Measurements from ENCODE around the gene SERGEF.

Gene SERGEF

DNA sequence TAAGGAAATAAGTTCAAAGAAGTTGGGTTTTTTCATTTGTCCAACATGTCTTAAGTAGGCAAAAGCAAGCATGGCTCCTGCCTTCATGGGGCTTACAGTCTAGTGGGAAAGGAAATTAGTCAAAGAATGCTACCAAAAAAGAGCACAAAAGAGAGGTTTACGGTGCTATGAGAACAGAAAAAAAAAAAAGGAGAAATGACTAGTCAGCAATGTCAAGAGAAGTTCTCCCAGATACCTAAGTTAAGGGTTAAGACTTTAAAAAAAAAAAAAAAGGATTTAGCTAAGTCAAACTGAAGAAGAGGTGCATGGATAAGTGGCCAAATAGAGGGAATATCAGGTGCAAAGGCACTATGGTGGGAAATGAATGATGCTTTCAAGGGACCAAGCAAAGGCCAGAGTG, 29.3 kb downstream of the SERGEF start:
- no peak for DNase-seq (ENCODE audit: low spot score in 2 of 2)
- Mint-ChIP-seq H3K4me3 (no peak overlapping the region), H3K9me3 (no peaks in the 10 kb centered on the region), H3K36me3 (peaks cover 38% of the 10 kb centered on the region), H3K27ac (no peak overlapping the region), H3K4me1 (no peaks in the 10 kb centered on the region)
- ATAC-seq: no peak

DNA sequence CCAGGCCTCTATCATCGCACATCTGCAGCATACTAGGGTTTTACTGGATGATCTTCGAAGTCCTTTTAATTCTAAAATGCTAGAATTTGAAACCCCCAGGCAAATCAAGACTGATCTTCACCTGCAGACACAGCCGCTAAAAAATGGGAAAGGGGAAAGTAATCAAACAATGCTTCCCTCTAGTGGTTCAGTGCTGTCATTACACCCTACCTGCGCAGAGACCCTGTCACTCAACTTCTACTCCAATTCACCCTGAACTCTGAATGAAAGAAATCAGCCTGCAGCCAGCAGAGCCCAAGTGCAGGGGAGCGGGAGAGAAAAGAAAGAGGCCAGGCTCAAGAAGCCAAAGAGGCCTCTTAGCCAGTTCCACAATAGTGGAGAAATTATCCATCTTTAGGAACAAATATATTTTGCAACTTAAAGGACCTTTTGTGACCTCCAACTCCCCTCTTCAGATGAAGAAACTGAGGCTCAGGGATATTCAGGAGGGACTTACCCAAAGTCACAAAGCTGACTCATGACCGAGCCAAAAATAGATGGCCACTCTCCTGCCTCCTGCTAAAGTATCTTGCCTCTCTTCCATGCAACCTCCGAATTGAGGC, 33.0 kb downstream of the SERGEF start:
- ATAC-seq (peak; percentile 48), DNase-seq (ENCODE audit: low spot score in 2 of 2) (peak; percentile 10 to 52)
- Mint-ChIP-seq H3K36me3 (peaks cover 28% of the 10 kb centered on the region), H3K4me3 (no peak overlapping the region), H3K4me1 (no peaks in the 10 kb centered on the region), H3K9me3 (no peaks in the 10 kb centered on the region), H3K27ac (no peak overlapping the region)

DNA sequence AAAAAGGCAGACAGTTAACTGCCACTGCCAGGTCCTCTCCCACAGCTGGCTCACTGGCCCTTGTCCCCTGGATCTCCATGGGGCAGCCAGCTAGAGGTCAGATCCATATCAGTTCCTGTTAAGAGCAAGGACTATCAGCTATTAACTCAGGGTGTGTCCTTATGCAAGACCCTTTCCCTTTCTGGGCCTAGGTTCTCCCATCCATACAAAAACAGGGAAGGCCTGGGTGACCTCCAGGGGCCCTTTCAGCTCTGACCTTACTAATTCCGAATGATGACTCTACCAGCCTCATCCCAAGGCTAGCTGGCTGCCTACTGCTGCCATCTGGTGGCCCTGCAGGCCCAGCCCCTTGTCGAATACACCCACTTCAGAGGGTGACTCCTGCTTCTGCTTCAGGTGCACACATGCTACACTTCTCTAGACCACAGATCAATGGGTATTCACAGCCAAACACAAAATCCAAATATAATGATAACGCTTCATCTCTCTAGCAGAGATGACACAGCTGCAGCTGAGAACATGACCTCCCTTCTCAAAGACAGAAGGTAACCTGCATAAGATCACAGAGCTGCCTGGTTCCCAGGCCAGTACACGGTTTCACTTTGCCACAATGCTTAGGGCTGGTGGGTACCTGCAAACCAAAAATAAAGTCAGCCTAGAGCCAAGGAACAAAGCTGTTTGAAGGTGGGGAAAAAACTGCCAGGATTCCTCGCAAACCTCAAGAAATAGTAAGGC, 34.1 kb downstream of the SERGEF start:
- DNase-seq (ENCODE audit: low spot score in 2 of 2) (no peak), ATAC-seq (peak; percentile 36)
- Mint-ChIP-seq H3K9me3 (no peaks in the 10 kb centered on the region), H3K4me1 (no peaks in the 10 kb centered on the region), H3K4me3 (no peak overlapping the region), H3K36me3 (peaks cover 28% of the 10 kb centered on the region), H3K27ac (no peak overlapping the region)

DNA sequence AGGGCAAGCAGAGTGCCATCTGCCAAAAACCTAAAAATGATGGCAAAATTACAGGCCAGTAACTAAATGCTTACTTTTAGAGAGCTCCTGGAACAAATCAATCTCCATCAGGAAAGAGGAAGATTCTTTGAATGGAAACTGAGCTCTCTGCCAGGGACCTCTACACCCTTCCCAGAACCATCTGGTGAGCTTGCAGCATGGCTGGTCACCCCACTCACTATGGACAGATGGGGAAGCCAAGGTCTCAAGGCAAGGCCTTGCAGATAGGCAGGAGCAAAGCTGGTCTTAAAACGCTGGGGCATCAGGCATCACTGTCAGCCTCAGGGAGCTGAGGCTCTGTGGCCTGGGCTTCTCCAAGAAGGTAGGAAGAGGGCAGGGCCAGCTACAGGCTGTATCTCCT, 36.2 kb downstream of the SERGEF start:
- Mint-ChIP-seq H3K9me3 (no peaks in the 10 kb centered on the region), H3K36me3 (peaks cover 24% of the 10 kb centered on the region), H3K4me3 (no peak overlapping the region), H3K27ac (no peak overlapping the region), H3K4me1 (no peaks in the 10 kb centered on the region)
- ATAC-seq (no peak), DNase-seq (ENCODE audit: low spot score in 2 of 2) (no peak)

- Mint-ChIP-seq H3K4me1 (no peaks in the 10 kb centered on the region), H3K27ac (no peak overlapping the region), H3K4me3 (no peak overlapping the region), H3K9me3 (no peaks in the 10 kb centered on the region), H3K36me3 (peaks cover 20% of the 10 kb centered on the region)
- no peak for ATAC-seq
- no peak for DNase-seq (ENCODE audit: low spot score in 2 of 2)
These were observed 38.6 kb downstream of the SERGEF start for GRCh38 chr11:17974246-17974645.

DNA sequence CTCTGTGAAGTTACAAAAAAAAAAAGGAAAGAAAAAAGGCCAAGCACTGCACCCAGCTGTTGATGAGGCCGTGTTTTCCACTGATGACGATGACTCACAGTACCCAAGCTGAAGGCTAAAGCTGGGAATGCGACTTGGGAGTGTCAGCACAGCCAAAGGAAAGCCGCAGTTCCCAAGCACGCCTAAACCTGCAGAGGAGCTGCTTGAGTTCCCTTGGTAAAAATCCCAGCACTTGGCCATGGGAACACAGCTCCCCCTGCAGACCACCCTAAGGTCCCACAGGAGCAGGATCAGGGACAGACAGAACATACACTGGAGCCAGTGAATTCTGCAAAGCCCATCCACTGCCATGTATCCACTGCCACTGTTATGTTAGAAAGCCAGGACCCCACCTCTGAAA, 39.9 kb downstream of the SERGEF start:
- no peak overlapping the region for H3K4me3 Mint-ChIP-seq
- ATAC-seq (no peak), DNase-seq (ENCODE audit: low spot score in 2 of 2) (no peak)
- H3K9me3 Mint-ChIP-seq: no peaks in the 10 kb centered on the region
- H3K27ac Mint-ChIP-seq: no peak overlapping the region
- H3K4me1 Mint-ChIP-seq: no peaks in the 10 kb centered on the region
- H3K36me3 Mint-ChIP-seq: peaks cover 27% of the 10 kb centered on the region

DNA sequence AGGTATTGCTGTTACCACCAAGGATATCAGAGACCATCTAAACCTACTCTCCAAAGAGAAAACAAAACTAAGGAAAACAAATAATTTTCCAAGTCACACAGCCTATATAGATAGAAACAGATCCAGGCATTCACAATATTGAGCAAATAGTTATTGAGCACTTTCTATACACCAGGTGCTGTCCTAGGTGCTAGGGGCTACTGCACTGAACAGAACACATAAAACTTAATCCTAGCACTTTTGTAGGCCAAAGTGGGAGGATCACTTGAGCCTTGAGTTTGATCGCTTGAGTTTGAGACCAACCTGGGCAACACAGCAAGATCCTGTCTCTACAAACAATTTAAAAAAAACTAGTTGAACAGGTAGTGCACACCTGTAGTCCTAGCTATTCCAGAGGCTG, 44.6 kb downstream of the SERGEF start:
- no peak overlapping the region for H3K27ac Mint-ChIP-seq
- H3K4me3 Mint-ChIP-seq: no peak overlapping the region
- H3K36me3 Mint-ChIP-seq: peaks cover 23% of the 10 kb centered on the region
- ATAC-seq (no peak), DNase-seq (ENCODE audit: low spot score in 2 of 2) (no peak)
- no peaks in the 10 kb centered on the region for H3K9me3 Mint-ChIP-seq
- H3K4me1 Mint-ChIP-seq: peaks cover 19% of the 10 kb centered on the region

- Mint-ChIP-seq H3K36me3 (peaks cover 20% of the 10 kb centered on the region), H3K9me3 (no peaks in the 10 kb centered on the region), H3K4me1 (peaks cover 19% of the 10 kb centered on the region), H3K27ac (no peak overlapping the region), H3K4me3 (no peak overlapping the region)
- DNase-seq (ENCODE audit: low spot score in 2 of 2): no peak
- ATAC-seq: no peak
These were observed 45.2 kb downstream of the SERGEF start for GRCh38 chr11:17967661-17968060.

GRCh38 chr11:17960091-17960490, 52.8 kb downstream of the SERGEF start:
- Mint-ChIP-seq H3K4me3 (no peak overlapping the region), H3K27ac (no peak overlapping the region), H3K9me3 (no peaks in the 10 kb centered on the region), H3K36me3 (peaks cover 51% of the 10 kb centered on the region), H3K4me1 (peaks cover 10% of the 10 kb centered on the region)
- ATAC-seq (no peak), DNase-seq (ENCODE audit: low spot score in 2 of 2) (no peak)

DNA sequence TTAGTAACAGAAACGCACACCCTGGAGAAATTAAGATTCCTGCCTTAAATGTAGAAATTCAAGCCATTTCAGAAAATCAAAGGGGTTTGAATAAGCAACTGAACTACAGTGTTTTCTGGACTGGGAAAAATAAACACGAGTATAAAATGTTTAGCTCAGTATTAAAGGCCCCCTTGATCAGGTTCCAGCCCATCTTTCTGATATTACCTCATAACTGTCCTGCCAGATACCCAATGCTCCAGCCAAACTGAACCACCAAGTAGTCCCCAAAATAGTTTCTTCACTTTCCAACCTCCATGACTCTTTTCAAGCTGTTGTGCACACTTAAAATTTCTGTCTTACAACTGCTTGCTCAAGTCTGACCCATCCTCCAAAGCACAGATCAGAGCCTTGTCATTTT, 54.4 kb downstream of the SERGEF start:
- Mint-ChIP-seq H3K9me3 (no peaks in the 10 kb centered on the region), H3K4me1 (no peaks in the 10 kb centered on the region), H3K4me3 (no peak overlapping the region), H3K36me3 (peaks cover 51% of the 10 kb centered on the region), H3K27ac (peak overlapping the region; percentile 70)
- no peak for DNase-seq (ENCODE audit: low spot score in 2 of 2)
- no peak for ATAC-seq

- Mint-ChIP-seq H3K4me3 (no peak overlapping the region), H3K27ac (no peak overlapping the region), H3K36me3 (peaks cover 40% of the 10 kb centered on the region), H3K9me3 (no peaks in the 10 kb centered on the region), H3K4me1 (peaks cover 7% of the 10 kb centered on the region)
- ATAC-seq (no peak), DNase-seq (ENCODE audit: low spot score in 2 of 2) (no peak)
These were observed 58.2 kb downstream of the SERGEF start for GRCh38 chr11:17954395-17955252.

- Mint-ChIP-seq H3K9me3 (no peaks in the 10 kb centered on the region), H3K36me3 (peaks cover 33% of the 10 kb centered on the region), H3K4me1 (peaks cover 7% of the 10 kb centered on the region), H3K4me3 (no peak overlapping the region), H3K27ac (no peak overlapping the region)
- no peak for ATAC-seq
- DNase-seq (ENCODE audit: low spot score in 2 of 2): no peak
These were observed 60.4 kb downstream of the SERGEF start for GRCh38 chr11:17952487-17952886.

DNA sequence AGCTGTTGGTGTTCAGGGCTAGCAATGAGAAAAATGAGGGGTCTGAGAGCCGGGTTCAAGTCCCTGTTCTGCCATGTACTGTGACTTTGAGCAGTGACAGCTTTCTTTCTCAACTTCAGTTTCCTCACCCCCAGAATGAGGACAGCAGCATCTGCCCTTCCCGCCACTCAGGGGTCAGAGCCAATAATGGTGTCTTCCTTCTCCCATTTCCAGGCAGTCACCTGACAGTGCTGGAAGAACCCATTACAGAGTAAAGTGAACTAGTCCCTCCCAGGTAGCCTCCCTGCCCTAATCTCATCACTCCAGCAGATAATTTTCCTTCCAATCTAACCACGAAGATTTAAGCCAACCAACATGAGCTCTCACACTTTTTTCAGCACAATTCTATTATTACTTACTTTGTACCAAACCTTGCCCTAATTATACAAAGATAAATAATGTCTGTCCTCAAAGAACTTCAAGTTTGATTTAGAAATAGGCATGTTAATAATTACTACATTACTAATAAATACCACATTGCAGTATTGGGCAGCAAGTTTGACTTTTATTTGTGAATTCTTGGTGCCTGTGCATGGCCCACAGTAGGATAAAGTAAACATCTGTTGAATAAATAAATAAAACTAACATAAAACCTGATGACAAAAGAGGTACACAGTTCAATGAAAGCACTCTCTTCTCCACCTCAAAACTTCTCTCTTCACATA, 61.0 kb downstream of the SERGEF start:
- peaks cover 7% of the 10 kb centered on the region for H3K4me1 Mint-ChIP-seq
- H3K4me3 Mint-ChIP-seq: no peak overlapping the region
- H3K27ac Mint-ChIP-seq: no peak overlapping the region
- H3K9me3 Mint-ChIP-seq: no peaks in the 10 kb centered on the region
- peaks cover 29% of the 10 kb centered on the region for H3K36me3 Mint-ChIP-seq
- DNase-seq (ENCODE audit: low spot score in 2 of 2) (no peak), ATAC-seq (no peak)

DNA sequence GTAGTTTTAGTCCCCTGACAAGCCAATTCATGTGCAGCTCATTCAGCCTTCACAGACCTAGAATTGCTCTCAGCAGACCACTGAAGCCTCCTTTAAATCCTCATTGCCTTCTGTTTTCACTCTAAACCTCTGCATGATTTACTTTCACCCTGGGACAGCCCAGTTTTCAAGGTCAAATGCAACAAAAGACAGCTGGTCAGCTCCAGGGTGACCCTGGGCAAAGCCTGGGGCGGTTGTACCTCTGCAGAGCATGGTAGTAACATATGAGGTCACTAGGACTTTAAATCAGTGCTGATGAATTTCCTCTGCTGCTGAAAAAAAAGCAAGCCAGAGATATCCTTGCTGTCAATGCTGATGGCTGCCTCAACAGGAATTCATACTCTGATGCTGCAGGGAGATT, 62.2 kb downstream of the SERGEF start:
- H3K36me3 Mint-ChIP-seq: peaks cover 20% of the 10 kb centered on the region
- no peak overlapping the region for H3K27ac Mint-ChIP-seq
- H3K4me3 Mint-ChIP-seq: no peak overlapping the region
- ATAC-seq (no peak), DNase-seq (ENCODE audit: low spot score in 2 of 2) (no peak)
- peaks cover 7% of the 10 kb centered on the region for H3K4me1 Mint-ChIP-seq
- no peaks in the 10 kb centered on the region for H3K9me3 Mint-ChIP-seq

- no peak for DNase-seq (ENCODE audit: low spot score in 2 of 2)
- Mint-ChIP-seq H3K4me1 (peaks cover 7% of the 10 kb centered on the region), H3K27ac (no peak overlapping the region), H3K4me3 (no peak overlapping the region), H3K9me3 (peaks cover 8% of the 10 kb centered on the region), H3K36me3 (peaks cover 34% of the 10 kb centered on the region)
- no peak for ATAC-seq
These were observed 64.6 kb downstream of the SERGEF start for GRCh38 chr11:17948296-17948695.
